ENCODE data around the gene TAF3.

Gene TAF3

GRCh38 chr10:8056378-8056777, 238.1 kb downstream of the TAF3 start:
- DNase-seq (ENCODE audit: low read depth in 2 of 2): no peak

DNA sequence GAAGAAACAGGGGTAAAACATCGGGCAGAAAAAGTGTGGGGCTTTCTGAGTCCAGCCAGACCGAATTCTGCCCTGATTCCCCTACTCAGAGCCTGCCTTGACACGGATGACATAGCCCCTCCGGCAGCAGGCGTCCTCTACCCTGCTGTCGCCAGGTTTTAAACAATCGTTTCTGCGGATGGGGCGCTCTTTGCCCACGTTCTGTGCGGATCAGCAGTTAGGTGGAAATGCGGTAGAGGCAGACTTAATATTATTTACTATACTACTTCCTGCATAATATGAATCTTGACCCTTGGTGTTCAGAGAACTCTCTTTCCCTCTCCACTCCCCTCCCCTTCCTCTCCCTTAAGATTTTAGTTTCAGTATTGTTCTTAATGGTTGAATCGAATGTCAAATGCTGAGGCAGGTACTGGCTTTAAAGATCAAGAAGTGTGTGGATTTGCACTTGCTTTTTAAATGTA, 238.6 kb downstream of the TAF3 start:
- no peak for DNase-seq (ENCODE audit: low read depth in 2 of 2)

- DNase-seq (ENCODE audit: low read depth in 2 of 2): no peak
These were observed 239.4 kb downstream of the TAF3 start for GRCh38 chr10:8057636-8058273.

DNA sequence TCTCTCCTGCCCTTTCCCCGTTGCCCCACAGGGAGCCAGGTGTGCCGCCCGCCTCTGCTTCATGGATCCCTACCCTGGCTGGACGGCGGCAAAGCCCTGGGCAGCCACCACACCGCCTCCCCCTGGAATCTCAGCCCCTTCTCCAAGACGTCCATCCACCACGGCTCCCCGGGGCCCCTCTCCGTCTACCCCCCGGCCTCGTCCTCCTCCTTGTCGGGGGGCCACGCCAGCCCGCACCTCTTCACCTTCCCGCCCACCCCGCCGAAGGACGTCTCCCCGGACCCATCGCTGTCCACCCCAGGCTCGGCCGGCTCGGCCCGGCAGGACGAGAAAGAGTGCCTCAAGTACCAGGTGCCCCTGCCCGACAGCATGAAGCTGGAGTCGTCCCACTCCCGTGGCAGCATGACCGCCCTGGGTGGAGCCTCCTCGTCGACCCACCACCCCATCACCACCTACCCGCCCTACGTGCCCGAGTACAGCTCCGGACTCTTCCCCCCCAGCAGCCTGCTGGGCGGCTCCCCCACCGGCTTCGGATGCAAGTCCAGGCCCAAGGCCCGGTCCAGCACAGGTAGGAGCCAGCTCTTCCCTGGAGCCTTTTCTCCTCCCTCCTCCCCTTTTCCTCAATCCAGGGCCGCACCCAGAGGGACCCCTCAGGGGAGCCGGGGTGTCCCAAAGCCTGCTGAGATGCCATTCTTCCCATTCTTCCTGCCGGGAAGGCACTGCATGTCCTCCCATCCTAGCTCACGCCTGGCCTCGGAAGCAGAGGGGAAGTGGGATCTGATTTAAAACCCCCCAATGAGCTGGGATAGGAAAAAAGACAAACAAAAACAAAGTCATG, 240.2 kb downstream of the TAF3 start:
- no peak for DNase-seq (ENCODE audit: low read depth in 2 of 2)

DNA sequence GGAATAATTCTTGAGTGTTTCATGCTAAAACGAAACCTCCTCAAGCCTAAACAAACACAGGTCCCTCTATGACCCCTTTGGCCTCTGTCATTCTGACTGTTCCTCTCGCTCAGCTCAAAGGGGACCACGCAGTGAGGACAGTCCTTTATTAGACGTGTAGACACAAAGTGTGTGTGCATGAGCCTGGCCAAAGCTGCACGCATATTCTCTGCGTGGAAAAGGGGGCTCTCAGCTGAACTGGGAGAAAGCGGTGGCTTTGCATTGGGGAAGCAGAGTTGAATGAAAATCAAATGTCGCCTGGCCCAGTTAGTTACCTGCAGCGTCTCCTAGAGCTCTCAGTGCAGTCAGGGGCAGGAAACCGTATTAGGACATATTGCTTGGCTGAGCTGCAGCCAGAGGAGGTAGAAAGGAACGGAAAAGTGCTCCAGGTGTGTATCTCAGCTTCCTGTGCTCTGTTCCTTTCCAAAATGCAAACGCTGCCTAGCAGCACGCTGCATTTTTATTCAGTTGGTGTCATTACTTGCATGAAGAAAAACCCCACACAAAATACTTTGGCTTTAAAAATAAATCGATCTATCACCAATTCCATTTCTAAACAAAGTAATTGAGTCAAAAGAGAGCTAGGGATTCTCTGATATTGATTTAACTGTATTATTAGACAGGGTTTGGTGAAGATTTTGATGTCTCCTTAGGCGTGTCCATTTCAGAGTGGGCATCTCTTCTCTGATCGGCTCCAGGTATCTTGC, 241.1 kb downstream of the TAF3 start:
- no peak for DNase-seq (ENCODE audit: low read depth in 2 of 2)

DNA sequence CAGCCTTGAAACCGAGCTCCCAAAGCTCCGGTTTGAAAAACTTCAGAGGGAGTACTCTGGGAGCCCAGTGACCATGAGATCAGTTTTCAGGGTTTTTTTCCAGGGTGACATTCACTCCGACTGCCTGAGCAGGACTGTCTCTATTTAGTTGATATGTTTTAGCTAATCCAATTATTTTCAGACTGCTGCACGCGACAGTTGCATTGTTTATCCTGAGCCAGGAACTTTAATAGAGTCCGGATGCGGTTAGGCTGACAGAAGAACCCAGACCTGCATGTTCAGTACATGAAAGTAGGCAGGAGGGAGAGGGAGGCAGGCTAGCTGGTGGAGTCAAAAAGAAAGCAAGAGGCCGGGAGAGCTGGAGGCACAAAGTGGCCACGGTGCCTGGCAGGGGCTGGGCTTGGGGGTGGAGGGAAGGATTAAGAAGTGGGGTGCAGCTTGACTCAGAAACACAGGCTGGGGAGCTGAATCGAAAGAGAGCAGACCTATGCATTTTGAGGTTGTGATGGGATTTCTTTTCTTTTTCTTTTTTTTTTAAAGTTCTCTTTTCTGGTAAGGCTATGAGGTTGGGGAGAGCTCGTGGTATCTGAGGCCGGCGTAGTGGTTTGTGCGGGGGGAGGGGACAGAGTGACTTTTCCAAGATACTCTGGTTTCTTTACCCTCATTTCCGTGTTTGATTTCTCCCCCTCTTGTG, 241.9 kb downstream of the TAF3 start:
- no peak for DNase-seq (ENCODE audit: low read depth in 2 of 2)

- DNase-seq (ENCODE audit: low read depth in 2 of 2): no peak
These were observed 242.4 kb downstream of the TAF3 start for GRCh38 chr10:8060704-8061121.

GRCh38 chr10:8061274-8062211, 243.2 kb downstream of the TAF3 start:
- no peak for DNase-seq (ENCODE audit: low read depth in 2 of 2)

DNA sequence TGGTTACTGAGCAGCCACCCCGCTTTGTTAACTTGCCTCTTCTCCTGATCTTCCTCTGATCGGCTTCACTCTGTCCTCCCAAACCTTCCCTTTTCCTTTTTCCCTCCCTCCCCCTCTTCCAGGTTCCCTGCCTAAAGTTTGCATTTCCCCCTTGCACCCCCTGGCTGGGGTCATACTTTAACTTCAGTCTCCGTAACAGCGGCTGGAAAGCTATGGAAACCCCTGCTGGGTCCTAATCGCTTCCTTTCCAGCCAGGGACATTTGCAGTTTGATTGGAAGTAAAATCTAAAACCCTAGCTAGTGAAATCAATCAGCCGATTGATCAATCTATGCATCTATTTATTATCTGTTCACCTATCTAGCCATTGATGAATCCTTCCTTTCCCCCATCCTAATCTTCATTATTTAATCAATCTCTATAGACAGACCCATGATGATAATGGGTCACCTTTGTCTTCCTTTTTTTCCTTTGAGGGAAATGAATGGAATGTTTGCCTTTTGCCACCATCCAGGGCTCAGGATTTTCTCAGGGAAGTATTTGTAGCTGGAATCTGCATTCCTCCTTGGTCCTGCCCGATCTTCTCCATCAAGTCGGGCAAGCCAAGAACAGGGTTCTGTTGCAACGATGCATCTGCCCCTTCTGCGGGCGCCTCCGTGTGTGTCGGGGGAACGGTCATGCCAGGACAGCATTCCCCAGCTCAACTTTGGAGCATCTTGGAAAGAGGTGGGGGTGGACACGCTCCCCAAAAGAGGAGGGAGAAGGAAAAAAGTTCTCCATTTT, 245.0 kb downstream of the TAF3 start:
- no peak for DNase-seq (ENCODE audit: low read depth in 2 of 2)

GRCh38 chr10:8063935-8064334, 245.6 kb downstream of the TAF3 start:
- no peak for DNase-seq (ENCODE audit: low read depth in 2 of 2)

DNA sequence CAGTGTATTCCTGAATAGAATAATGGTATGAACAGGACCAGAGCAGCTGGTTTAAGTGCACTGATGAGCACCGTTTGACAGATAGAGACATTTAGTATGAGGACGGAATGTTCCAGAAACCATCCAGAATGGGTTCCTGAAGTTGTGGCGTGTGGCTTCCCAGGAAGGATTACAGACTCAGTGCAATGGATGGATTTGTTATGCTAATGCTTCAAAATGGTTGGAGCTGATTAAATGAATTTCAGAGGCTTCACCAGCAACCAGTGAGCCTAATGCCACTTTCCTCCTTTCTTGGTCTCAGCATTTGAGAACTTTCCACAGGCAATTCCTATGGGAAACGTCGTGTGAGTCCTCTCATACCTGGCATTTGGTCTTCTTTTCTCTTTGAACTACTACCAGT, 246.1 kb downstream of the TAF3 start:
- no peak for DNase-seq (ENCODE audit: low read depth in 2 of 2)

- no peak for DNase-seq (ENCODE audit: low read depth in 2 of 2)
These were observed 247.3 kb downstream of the TAF3 start for GRCh38 chr10:8065651-8066050.

DNA sequence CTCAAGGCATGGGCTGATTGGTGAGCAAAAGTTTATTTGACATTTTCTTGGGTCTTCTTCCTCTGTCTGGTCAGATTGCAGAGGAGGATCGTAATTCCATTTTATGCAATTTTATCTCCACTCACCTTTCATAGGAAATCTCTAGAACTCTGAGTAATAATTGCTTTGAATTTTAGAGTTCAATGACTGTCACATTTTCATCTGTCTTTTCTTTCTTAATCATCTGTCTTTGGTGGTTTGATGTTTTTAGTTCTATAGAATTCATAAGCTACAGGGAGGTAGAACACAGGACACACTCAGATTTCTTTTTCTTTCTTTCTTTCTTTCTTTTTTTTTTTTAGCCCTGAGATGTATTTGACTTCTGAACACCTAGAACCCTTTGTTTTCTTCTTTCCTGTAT, 247.8 kb downstream of the TAF3 start:
- DNase-seq (ENCODE audit: low read depth in 2 of 2): no peak

All from stimulated activated CD4-positive, alpha-beta T cell treated with anti-CD3 and anti-CD28 coated beads, Interleukin-1b, Interleukin-23, amount 100 ng/mL, for 1 hour (primary cell).